Fibroblast of villous mesenchyme (primary cell): ENCODE results near the gene ATG10. TPM values are rescaled to one million over a fixed set of nuclear protein-coding genes. Genes with fewer than 3 reads are reported as not detected.
A peak's percentile ranks its signal among the peaks of the same experiment; 100 is the strongest.

Source experiments
- DNase-seq: peaks from one replicate; pipeline ENCODE4 v3.0.0-alpha.2; 2010; ENCODE audit warnings: low read depth
- H3K4me3 ChIP-seq: 2 replicates; pipeline ENCODE4 v1.5.1; 2011; ENCODE audit warnings: low read depth, mild to moderate bottlenecking, low read length
- CTCF ChIP-seq: IDR thresholded peaks from 2 replicates; pipeline ENCODE4 v1.5.1; 2012; ENCODE audit warnings: low read depth, mild to moderate bottlenecking, low read length; ENCODE audit not compliant: insufficient read depth
- total RNA-seq: library from RNA; depleted of rRNA; stranded (reverse); fragments of >200 nt; gene quantifications from 2 replicates; pipeline ENCODE4 v1.2.3, GENCODE V29; 2012

ATG10 gene
- total RNA-seq, 1 donor: 9.1 TPM

GRCh38 chr5:82174128-82174918 lies 202.5 kb downstream of the ATG10 start:
- DNase-seq: peak; percentile 71
- no peak overlapping the region for H3K4me3 ChIP-seq
- TF ChIP-seq CTCF: peak; percentile 75

GRCh38 chr5:82174919-82175219 lies 203.0 kb downstream of the ATG10 start:
- no peak overlapping the region for H3K4me3 ChIP-seq
- no peak for DNase-seq
- TF ChIP-seq CTCF: no peak

- H3K4me3 ChIP-seq: no peak overlapping the region
- TF ChIP-seq CTCF: no peak
- no peak for DNase-seq
Observed at GRCh38 chr5:82176115-82176814, 204.4 kb downstream of the ATG10 start.

GRCh38 chr5:82178378-82178777 lies 206.6 kb downstream of the ATG10 start:
- H3K4me3 ChIP-seq: no peak overlapping the region
- DNase-seq: no peak
- TF ChIP-seq CTCF: no peak

- no peak for TF ChIP-seq CTCF
- no peak for DNase-seq
- no peak overlapping the region for H3K4me3 ChIP-seq
Observed at GRCh38 chr5:82182662-82183061, 210.8 kb downstream of the ATG10 start.

GRCh38 chr5:82183828-82184227 lies 212.0 kb downstream of the ATG10 start:
- DNase-seq: peak; percentile 59
- no peak for TF ChIP-seq CTCF
- H3K4me3 ChIP-seq: no peak overlapping the region
